ENCODE data around the gene RANBP2.

Gene RANBP2

GRCh38 chr2:108778857-108779256, 59.6 kb downstream of the RANBP2 start:
- Histone ChIP-seq H3K27ac (ENCODE audit: low read depth, low read length) (no peak overlapping the region), H3K9ac (ENCODE audit: low read depth, low read length) (no peak overlapping the region), H3K4me1 (ENCODE audit: control insufficient read depth, insufficient read depth, low read length) (no peaks in the 10 kb centered on the region), H3K4me3 (ENCODE audit: low read depth, low read length) (no peak overlapping the region), H3K9me3 (ENCODE audit: control insufficient read depth, insufficient read depth, low read length) (no peaks in the 10 kb centered on the region), H3K36me3 (ENCODE audit: control insufficient read depth, insufficient read depth, low read length) (peaks cover 91% of the 10 kb centered on the region), H3K27me3 (ENCODE audit: control insufficient read depth, insufficient read depth, low read length) (no peaks in the 10 kb centered on the region)

- Histone ChIP-seq H3K4me1 (ENCODE audit: control insufficient read depth, insufficient read depth, low read length) (peaks cover 5% of the 10 kb centered on the region; the same call in 1 of the 2 replicates), H3K36me3 (ENCODE audit: control insufficient read depth, insufficient read depth, low read length) (peaks cover 63% of the 10 kb centered on the region), H3K27ac (ENCODE audit: low read depth, low read length) (peak overlapping the region; percentile 97)
Measured at GRCh38 chr2:108786008-108786353, 66.7 kb downstream of the RANBP2 start.

GRCh38 chr2:108786354-108787215, 67.3 kb downstream of the RANBP2 start, which contains the start of gene CCDC138:
CCDC138 (plus strand) TSS chr2:108786771; CDS start chr2:108786823, 52 bp downstream.
- no peaks in the 10 kb centered on the region for H3K27me3 ChIP-seq (ENCODE audit: control insufficient read depth, insufficient read depth, low read length)
- peaks cover 5% of the 10 kb centered on the region; the same call in 1 of the 2 replicates for H3K4me1 ChIP-seq (ENCODE audit: control insufficient read depth, insufficient read depth, low read length)
- peak within 1 kb of the TSS; percentile 79 for H3K4me3 ChIP-seq (ENCODE audit: low read depth, low read length)
- H3K27ac ChIP-seq (ENCODE audit: low read depth, low read length): peak within 1 kb of the TSS; percentile 97
- H3K9ac ChIP-seq (ENCODE audit: low read depth, low read length): peak within 1 kb of the TSS; percentile 97
- no peaks in the 10 kb centered on the region for H3K9me3 ChIP-seq (ENCODE audit: control insufficient read depth, insufficient read depth, low read length)
- H3K36me3 ChIP-seq (ENCODE audit: control insufficient read depth, insufficient read depth, low read length): peaks cover 63% of the 10 kb centered on the region

More at GRCh38 chr2:108786008-108786353, 66.7 kb downstream of the RANBP2 start:
- peak overlapping the region; percentile 79 for H3K4me3 ChIP-seq (ENCODE audit: low read depth, low read length)
- peak overlapping the region; percentile 71 for H3K9ac ChIP-seq (ENCODE audit: low read depth, low read length)
- H3K9me3 ChIP-seq (ENCODE audit: control insufficient read depth, insufficient read depth, low read length): no peaks in the 10 kb centered on the region
- no peaks in the 10 kb centered on the region for H3K27me3 ChIP-seq (ENCODE audit: control insufficient read depth, insufficient read depth, low read length)

GRCh38 chr2:108787216-108787541, 67.9 kb downstream of the RANBP2 start:
- H3K4me3 ChIP-seq (ENCODE audit: low read depth, low read length): peak overlapping the region; percentile 79
- no peaks in the 10 kb centered on the region for H3K9me3 ChIP-seq (ENCODE audit: control insufficient read depth, insufficient read depth, low read length)
- peaks cover 5% of the 10 kb centered on the region; the same call in 1 of the 2 replicates for H3K4me1 ChIP-seq (ENCODE audit: control insufficient read depth, insufficient read depth, low read length)
- H3K27ac ChIP-seq (ENCODE audit: low read depth, low read length): peak overlapping the region; percentile 97
- peaks cover 63% of the 10 kb centered on the region for H3K36me3 ChIP-seq (ENCODE audit: control insufficient read depth, insufficient read depth, low read length)
- peak overlapping the region; percentile 97 for H3K9ac ChIP-seq (ENCODE audit: low read depth, low read length)
- no peaks in the 10 kb centered on the region for H3K27me3 ChIP-seq (ENCODE audit: control insufficient read depth, insufficient read depth, low read length)

GRCh38 chr2:108803045-108803736, 83.9 kb downstream of the RANBP2 start:
- Histone ChIP-seq H3K4me3 (ENCODE audit: low read depth, low read length) (no peak overlapping the region), H3K9me3 (ENCODE audit: control insufficient read depth, insufficient read depth, low read length) (no peaks in the 10 kb centered on the region), H3K27me3 (ENCODE audit: control insufficient read depth, insufficient read depth, low read length) (no peaks in the 10 kb centered on the region), H3K36me3 (ENCODE audit: control insufficient read depth, insufficient read depth, low read length) (peaks cover 72% of the 10 kb centered on the region), H3K9ac (ENCODE audit: low read depth, low read length) (no peak overlapping the region), H3K27ac (ENCODE audit: low read depth, low read length) (no peak overlapping the region), H3K4me1 (ENCODE audit: control insufficient read depth, insufficient read depth, low read length) (no peaks in the 10 kb centered on the region)

- H3K27ac ChIP-seq (ENCODE audit: low read depth, low read length): no peak overlapping the region
- H3K36me3 ChIP-seq (ENCODE audit: control insufficient read depth, insufficient read depth, low read length): peaks cover 72% of the 10 kb centered on the region
- no peak overlapping the region for H3K9ac ChIP-seq (ENCODE audit: low read depth, low read length)
Measured at GRCh38 chr2:108805032-108805431, 85.8 kb downstream of the RANBP2 start.

GRCh38 chr2:108805782-108806181, 86.5 kb downstream of the RANBP2 start:
- H3K27ac ChIP-seq (ENCODE audit: low read depth, low read length): no peak overlapping the region
- peaks cover 71% of the 10 kb centered on the region for H3K36me3 ChIP-seq (ENCODE audit: control insufficient read depth, insufficient read depth, low read length)
- no peak overlapping the region for H3K4me3 ChIP-seq (ENCODE audit: low read depth, low read length)
- H3K9me3 ChIP-seq (ENCODE audit: control insufficient read depth, insufficient read depth, low read length): peaks cover 11% of the 10 kb centered on the region; the same call in 1 of the 2 replicates
- no peaks in the 10 kb centered on the region for H3K4me1 ChIP-seq (ENCODE audit: control insufficient read depth, insufficient read depth, low read length)
- H3K9ac ChIP-seq (ENCODE audit: low read depth, low read length): no peak overlapping the region
- no peaks in the 10 kb centered on the region for H3K27me3 ChIP-seq (ENCODE audit: control insufficient read depth, insufficient read depth, low read length)

More at GRCh38 chr2:108805032-108805431, 85.8 kb downstream of the RANBP2 start:
- Histone ChIP-seq H3K27me3 (ENCODE audit: control insufficient read depth, insufficient read depth, low read length) (no peaks in the 10 kb centered on the region), H3K4me1 (ENCODE audit: control insufficient read depth, insufficient read depth, low read length) (no peaks in the 10 kb centered on the region), H3K9me3 (ENCODE audit: control insufficient read depth, insufficient read depth, low read length) (peaks cover 11% of the 10 kb centered on the region; the same call in 1 of the 2 replicates), H3K4me3 (ENCODE audit: low read depth, low read length) (no peak overlapping the region)

- Histone ChIP-seq H3K27ac (ENCODE audit: low read depth, low read length) (no peak overlapping the region), H3K9ac (ENCODE audit: low read depth, low read length) (no peak overlapping the region), H3K4me1 (ENCODE audit: control insufficient read depth, insufficient read depth, low read length) (no peaks in the 10 kb centered on the region), H3K27me3 (ENCODE audit: control insufficient read depth, insufficient read depth, low read length) (no peaks in the 10 kb centered on the region), H3K9me3 (ENCODE audit: control insufficient read depth, insufficient read depth, low read length) (peaks cover 11% of the 10 kb centered on the region; the same call in 1 of the 2 replicates), H3K36me3 (ENCODE audit: control insufficient read depth, insufficient read depth, low read length) (peaks cover 71% of the 10 kb centered on the region), H3K4me3 (ENCODE audit: low read depth, low read length) (no peak overlapping the region)
Measured at GRCh38 chr2:108806371-108807113, 87.3 kb downstream of the RANBP2 start.

- peaks cover 11% of the 10 kb centered on the region; the same call in 1 of the 2 replicates for H3K9me3 ChIP-seq (ENCODE audit: control insufficient read depth, insufficient read depth, low read length)
- no peaks in the 10 kb centered on the region for H3K27me3 ChIP-seq (ENCODE audit: control insufficient read depth, insufficient read depth, low read length)
- no peak overlapping the region for H3K9ac ChIP-seq (ENCODE audit: low read depth, low read length)
- no peak overlapping the region for H3K27ac ChIP-seq (ENCODE audit: low read depth, low read length)
- H3K4me3 ChIP-seq (ENCODE audit: low read depth, low read length): no peak overlapping the region
- peaks cover 76% of the 10 kb centered on the region for H3K36me3 ChIP-seq (ENCODE audit: control insufficient read depth, insufficient read depth, low read length)
- H3K4me1 ChIP-seq (ENCODE audit: control insufficient read depth, insufficient read depth, low read length): no peaks in the 10 kb centered on the region
Measured at GRCh38 chr2:108809936-108810335, 90.7 kb downstream of the RANBP2 start.

- Histone ChIP-seq H3K36me3 (ENCODE audit: control insufficient read depth, insufficient read depth, low read length) (peaks cover 73% of the 10 kb centered on the region), H3K9ac (ENCODE audit: low read depth, low read length) (no peak overlapping the region), H3K27ac (ENCODE audit: low read depth, low read length) (no peak overlapping the region), H3K9me3 (ENCODE audit: control insufficient read depth, insufficient read depth, low read length) (peaks cover 11% of the 10 kb centered on the region; the same call in 1 of the 2 replicates), H3K4me3 (ENCODE audit: low read depth, low read length) (no peak overlapping the region), H3K4me1 (ENCODE audit: control insufficient read depth, insufficient read depth, low read length) (no peaks in the 10 kb centered on the region), H3K27me3 (ENCODE audit: control insufficient read depth, insufficient read depth, low read length) (no peaks in the 10 kb centered on the region)
Measured at GRCh38 chr2:108810993-108811957, 92.0 kb downstream of the RANBP2 start.
